IMR-90 (cell line): Measurements from ENCODE around the gene NPB. TPM values are rescaled to one million over a fixed set of nuclear protein-coding genes. Genes with fewer than 3 reads are reported as not detected.

Experiments
- polyA plus RNA-seq, 3 experiments: library from polyadenylated mRNA; depleted of rRNA; stranded (reverse); fragments of >200 nt; gene quantifications; 2 replicates each; pipeline ENCODE4 v1.2.3, GENCODE V29; 2012; ENCODE audit warnings: low replicate concordance in 1 of 3
- total RNA-seq: library from RNA; depleted of rRNA; stranded (reverse); fragments of >200 nt; gene quantifications from 2 replicates; pipeline ENCODE4 v1.2.3, GENCODE V29; 2012; rRNA removed

The NPB gene
- total and polyA plus RNA-seq, 2 of the 4 experiments (the other 2 are of a cell fraction), result 0.51 TPM; not detected in 1

Other genes with a start within 250 kb of the NPB start
- not detected in 2 replicates for gene PDE6G, start 245.7 kb upstream of the NPB start, total RNA-seq
- gene PDE6G, start 245.7 kb upstream of the NPB start, polyA plus RNA-seq (2012; rRNA removed), result 1.3 and 2.7 TPM in 2 replicates
- 9.9 and 10.3 TPM in 2 replicates for gene OXLD1, start 235.6 kb upstream of the NPB start, total RNA-seq
- 22.3 and 26.4 TPM in 2 replicates for gene OXLD1, start 235.6 kb upstream of the NPB start, polyA plus RNA-seq (2012; rRNA removed)
- 7.5 and 9.2 TPM in 2 replicates for gene CCDC137, start 235.5 kb upstream of the NPB start, total RNA-seq
- 18.4 and 23.2 TPM in 2 replicates for gene CCDC137, start 235.5 kb upstream of the NPB start, polyA plus RNA-seq (2012; rRNA removed)
- gene ARL16, start 218.4 kb upstream of the NPB start, total RNA-seq, result 42.8 and 51.1 TPM in 2 replicates
- gene ARL16, start 218.4 kb upstream of the NPB start, polyA plus RNA-seq (2012; rRNA removed), result 77.9 and 83.1 TPM in 2 replicates
- 49.4 and 52.5 TPM in 2 replicates for gene HGS, start 218.2 kb upstream of the NPB start, total RNA-seq
- gene HGS, start 218.2 kb upstream of the NPB start, polyA plus RNA-seq (2012; rRNA removed), result 137 and 169 TPM in 2 replicates
- 17.2 and 17.5 TPM in 2 replicates for gene MRPL12, start 198.9 kb upstream of the NPB start, total RNA-seq
- 111 and 127 TPM in 2 replicates for gene MRPL12, start 198.9 kb upstream of the NPB start, polyA plus RNA-seq (2012; rRNA removed)
- 12.2 and 14.9 TPM in 2 replicates for gene SLC25A10, start 190.0 kb upstream of the NPB start, total RNA-seq
- gene SLC25A10, start 190.0 kb upstream of the NPB start, polyA plus RNA-seq (2012; rRNA removed), result 19.0 and 20.2 TPM in 2 replicates
- gene GCGR, start 98.1 kb upstream of the NPB start, total RNA-seq, result not detected in 2 replicates
- gene GCGR, start 98.1 kb upstream of the NPB start, polyA plus RNA-seq (2012; rRNA removed), result not detected in 2 replicates
- 56.5 and 58.9 TPM in 2 replicates for gene MCRIP1, start 68.9 kb upstream of the NPB start, total RNA-seq
- 164 and 196 TPM in 2 replicates for gene MCRIP1, start 68.9 kb upstream of the NPB start, polyA plus RNA-seq (2012; rRNA removed)
- not detected in 2 replicates for gene PPP1R27, start 67.2 kb upstream of the NPB start, total RNA-seq
- gene PPP1R27, start 67.2 kb upstream of the NPB start, polyA plus RNA-seq (2012; rRNA removed), result 0.20 and 0.21 TPM in 2 replicates
- 917 and 932 TPM in 2 replicates for gene P4HB, start 41.7 kb upstream of the NPB start, total RNA-seq
- gene P4HB, start 41.7 kb upstream of the NPB start, polyA plus RNA-seq (2012; rRNA removed), result 530 and 599 TPM in 2 replicates
- 62.7 and 77.2 TPM in 2 replicates for gene ARHGDIA, start 30.9 kb upstream of the NPB start, total RNA-seq
- gene ARHGDIA, start 30.9 kb upstream of the NPB start, polyA plus RNA-seq (2012; rRNA removed), result 324 and 362 TPM in 2 replicates
- 144 and 159 TPM in 2 replicates for gene ALYREF, start 10.7 kb upstream of the NPB start, total RNA-seq
- gene ALYREF, start 10.7 kb upstream of the NPB start, polyA plus RNA-seq (2012; rRNA removed), result 88.6 and 112 TPM in 2 replicates
- 183 and 242 TPM in 2 replicates for gene ANAPC11, start 10.5 kb upstream of the NPB start, total RNA-seq
- 387 and 508 TPM in 2 replicates for gene ANAPC11, start 10.5 kb upstream of the NPB start, polyA plus RNA-seq (2012; rRNA removed)
- 31.9 and 37.3 TPM in 2 replicates for gene PCYT2, start 9.2 kb downstream of the NPB start, total RNA-seq
- gene PCYT2, start 9.2 kb downstream of the NPB start, polyA plus RNA-seq (2012; rRNA removed), result 38.5 and 43.0 TPM in 2 replicates
- gene SIRT7, start 15.9 kb downstream of the NPB start, total RNA-seq, result 13.9 and 14.5 TPM in 2 replicates
- 19.8 and 20.5 TPM in 2 replicates for gene SIRT7, start 15.9 kb downstream of the NPB start, polyA plus RNA-seq (2012; rRNA removed)
- gene MAFG, start 25.5 kb downstream of the NPB start, total RNA-seq, result 6.1 and 6.4 TPM in 2 replicates
- 14.3 and 15.4 TPM in 2 replicates for gene MAFG, start 25.5 kb downstream of the NPB start, polyA plus RNA-seq (2012; rRNA removed)
- gene PYCR1, start 35.1 kb downstream of the NPB start, total RNA-seq, result 95.0 and 115 TPM in 2 replicates
- 177 and 181 TPM in 2 replicates for gene PYCR1, start 35.1 kb downstream of the NPB start, polyA plus RNA-seq (2012; rRNA removed)
- not detected in 2 replicates for gene MYADML2, start 45.0 kb downstream of the NPB start, total RNA-seq
- gene MYADML2, start 45.0 kb downstream of the NPB start, polyA plus RNA-seq (2012; rRNA removed), result not detected in 2 replicates
- gene NOTUM, start 58.9 kb downstream of the NPB start, total RNA-seq, result not detected in 2 replicates
- gene NOTUM, start 58.9 kb downstream of the NPB start, polyA plus RNA-seq (2012; rRNA removed), result 0.05 and 0.06 TPM in 2 replicates
- gene ASPSCR1, start 75.4 kb downstream of the NPB start, total RNA-seq, result 7.2 and 8.3 TPM in 2 replicates
- 17.2 and 26.0 TPM in 2 replicates for gene ASPSCR1, start 75.4 kb downstream of the NPB start, polyA plus RNA-seq (2012; rRNA removed)
- gene CENPX, start 120.6 kb downstream of the NPB start, total RNA-seq, result 44.8 and 45.3 TPM in 2 replicates
- 86.8 and 100 TPM in 2 replicates for gene CENPX, start 120.6 kb downstream of the NPB start, polyA plus RNA-seq (2012; rRNA removed)
- 7.2 and 7.8 TPM in 2 replicates for gene LRRC45, start 121.1 kb downstream of the NPB start, total RNA-seq
- 10.2 and 10.9 TPM in 2 replicates for gene LRRC45, start 121.1 kb downstream of the NPB start, polyA plus RNA-seq (2012; rRNA removed)
- 5.7 and 7.2 TPM in 2 replicates for gene RAC3, start 129.4 kb downstream of the NPB start, total RNA-seq
- 23.4 and 32.0 TPM in 2 replicates for gene RAC3, start 129.4 kb downstream of the NPB start, polyA plus RNA-seq (2012; rRNA removed)
- 36.6 and 36.9 TPM in 2 replicates for gene DCXR, start 135.5 kb downstream of the NPB start, total RNA-seq
- gene DCXR, start 135.5 kb downstream of the NPB start, polyA plus RNA-seq (2012; rRNA removed), result 129 and 139 TPM in 2 replicates
- 6.8 and 8.6 TPM in 2 replicates for gene RFNG, start 149.6 kb downstream of the NPB start, total RNA-seq
- gene RFNG, start 149.6 kb downstream of the NPB start, polyA plus RNA-seq (2012; rRNA removed), result 47.3 and 51.1 TPM in 2 replicates
- 177 and 181 TPM in 2 replicates for gene GPS1, start 149.7 kb downstream of the NPB start, total RNA-seq
- 157 and 168 TPM in 2 replicates for gene GPS1, start 149.7 kb downstream of the NPB start, polyA plus RNA-seq (2012; rRNA removed)
- gene DUS1L, start 163.6 kb downstream of the NPB start, total RNA-seq, result 26.9 and 29.0 TPM in 2 replicates
- 76.9 and 95.3 TPM in 2 replicates for gene DUS1L, start 163.6 kb downstream of the NPB start, polyA plus RNA-seq (2012; rRNA removed)
- 12.4 and 15.3 TPM in 2 replicates for gene FASN, start 196.0 kb downstream of the NPB start, total RNA-seq
- 56.0 and 68.5 TPM in 2 replicates for gene FASN, start 196.0 kb downstream of the NPB start, polyA plus RNA-seq (2012; rRNA removed)